Progenitor cell of endocrine pancreas (in vitro differentiated cells): ENCODE data around the gene ABCC6. TPM values are rescaled to one million over a fixed set of nuclear protein-coding genes. Genes with fewer than 3 reads are reported as not detected.
A peak's percentile ranks its signal among the peaks of the same experiment; 100 is the strongest.

Experiments
- DNase-seq: peaks from one replicate; pipeline ENCODE4 v3.0.0; 2021; ENCODE audit warnings: low spot score; ENCODE audit not compliant: unreplicated experiment
- H3K27ac Mint-ChIP-seq: 2 replicates; pipeline ENCODE4 v1.8.0; 2021; ENCODE audit warnings: mild to moderate bottlenecking, moderate library complexity, mixed read lengths
- H3K27me3 Mint-ChIP-seq: 2 replicates; pipeline ENCODE4 v1.8.0; 2021; ENCODE audit warnings: mixed read lengths
- H3K36me3 Mint-ChIP-seq: 2 replicates; pipeline ENCODE4 v1.8.0; 2022; ENCODE audit warnings: mixed read lengths; ENCODE audit not compliant: insufficient read depth
- H3K4me1 Mint-ChIP-seq: 2 replicates; pipeline ENCODE4 v1.8.0; 2021; ENCODE audit warnings: low read depth, mixed read lengths
- H3K4me3 Mint-ChIP-seq: 2 replicates; pipeline ENCODE4 v1.8.0; 2021; ENCODE audit warnings: low read depth, mild to moderate bottlenecking, moderate library complexity, mixed read lengths
- H3K9me3 Mint-ChIP-seq: 2 replicates; pipeline ENCODE4 v1.8.0; 2021; ENCODE audit warnings: low read depth, mixed read lengths
- total RNA-seq: library from RNA; stranded (reverse); gene quantifications from 2 replicates; pipeline ENCODE4 v1.2.1, GENCODE V29; 2021
- TF ChIP-seq, protein P1 (sequence below): fragments of 200-600 bp; sonication (generic); IDR thresholded peaks from one replicate; pipeline ENCODE4 v1.5.0; 2021; ENCODE audit warnings: antibody characterized with exemption, mild to moderate bottlenecking; ENCODE audit not compliant: unreplicated experiment

The ABCC6 gene
- total RNA-seq, 1 donor from 2014 or later = 9.8 TPM

DNA sequence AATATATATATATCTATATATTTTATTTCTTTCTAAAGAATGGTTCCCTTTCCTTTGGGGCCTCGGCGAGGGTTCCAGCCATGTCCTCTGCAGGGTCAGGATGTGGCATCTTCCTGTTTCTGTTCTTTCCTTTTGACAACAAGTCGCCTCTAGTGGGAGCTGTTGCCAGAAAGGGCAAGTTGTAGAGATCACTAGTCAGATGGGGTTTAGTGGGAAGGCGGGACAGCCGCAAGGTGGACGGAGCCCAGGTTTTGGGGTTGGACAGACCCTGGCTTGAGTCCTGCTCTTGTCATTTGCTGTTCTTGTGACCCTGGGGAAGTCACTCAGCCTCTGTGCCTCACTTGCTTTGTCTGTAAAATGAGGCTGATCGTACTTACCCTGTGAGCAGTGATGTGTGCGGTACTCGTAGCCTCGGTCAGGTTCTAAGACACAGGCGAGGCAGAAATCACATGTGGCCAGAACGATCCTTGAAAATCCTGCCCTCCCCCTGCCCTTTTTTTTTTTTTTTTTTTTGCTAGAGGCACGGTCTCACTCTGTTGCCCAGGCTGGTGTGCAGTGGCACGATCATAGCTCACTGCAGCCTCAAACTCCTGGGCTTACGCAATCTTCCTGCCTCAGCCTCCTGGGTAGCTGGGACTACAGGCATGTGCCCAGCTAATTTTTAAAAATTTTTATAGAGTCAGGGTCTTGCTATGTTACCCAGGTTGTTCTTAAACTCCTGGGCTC, 80.1 kb downstream of the ABCC6 start:
- Mint-ChIP-seq H3K36me3 (peaks cover 14% of the 10 kb centered on the region), H3K4me3 (no peak overlapping the region), H3K9me3 (no peaks in the 10 kb centered on the region), H3K27me3 (no peaks in the 10 kb centered on the region), H3K27ac (peak overlapping the region; percentile 24), H3K4me1 (no peaks in the 10 kb centered on the region)
- no peak for DNase-seq
- TF ChIP-seq, protein P1, sequence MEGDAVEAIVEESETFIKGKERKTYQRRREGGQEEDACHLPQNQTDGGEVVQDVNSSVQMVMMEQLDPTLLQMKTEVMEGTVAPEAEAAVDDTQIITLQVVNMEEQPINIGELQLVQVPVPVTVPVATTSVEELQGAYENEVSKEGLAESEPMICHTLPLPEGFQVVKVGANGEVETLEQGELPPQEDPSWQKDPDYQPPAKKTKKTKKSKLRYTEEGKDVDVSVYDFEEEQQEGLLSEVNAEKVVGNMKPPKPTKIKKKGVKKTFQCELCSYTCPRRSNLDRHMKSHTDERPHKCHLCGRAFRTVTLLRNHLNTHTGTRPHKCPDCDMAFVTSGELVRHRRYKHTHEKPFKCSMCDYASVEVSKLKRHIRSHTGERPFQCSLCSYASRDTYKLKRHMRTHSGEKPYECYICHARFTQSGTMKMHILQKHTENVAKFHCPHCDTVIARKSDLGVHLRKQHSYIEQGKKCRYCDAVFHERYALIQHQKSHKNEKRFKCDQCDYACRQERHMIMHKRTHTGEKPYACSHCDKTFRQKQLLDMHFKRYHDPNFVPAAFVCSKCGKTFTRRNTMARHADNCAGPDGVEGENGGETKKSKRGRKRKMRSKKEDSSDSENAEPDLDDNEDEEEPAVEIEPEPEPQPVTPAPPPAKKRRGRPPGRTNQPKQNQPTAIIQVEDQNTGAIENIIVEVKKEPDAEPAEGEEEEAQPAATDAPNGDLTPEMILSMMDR = peak; percentile 31

DNA sequence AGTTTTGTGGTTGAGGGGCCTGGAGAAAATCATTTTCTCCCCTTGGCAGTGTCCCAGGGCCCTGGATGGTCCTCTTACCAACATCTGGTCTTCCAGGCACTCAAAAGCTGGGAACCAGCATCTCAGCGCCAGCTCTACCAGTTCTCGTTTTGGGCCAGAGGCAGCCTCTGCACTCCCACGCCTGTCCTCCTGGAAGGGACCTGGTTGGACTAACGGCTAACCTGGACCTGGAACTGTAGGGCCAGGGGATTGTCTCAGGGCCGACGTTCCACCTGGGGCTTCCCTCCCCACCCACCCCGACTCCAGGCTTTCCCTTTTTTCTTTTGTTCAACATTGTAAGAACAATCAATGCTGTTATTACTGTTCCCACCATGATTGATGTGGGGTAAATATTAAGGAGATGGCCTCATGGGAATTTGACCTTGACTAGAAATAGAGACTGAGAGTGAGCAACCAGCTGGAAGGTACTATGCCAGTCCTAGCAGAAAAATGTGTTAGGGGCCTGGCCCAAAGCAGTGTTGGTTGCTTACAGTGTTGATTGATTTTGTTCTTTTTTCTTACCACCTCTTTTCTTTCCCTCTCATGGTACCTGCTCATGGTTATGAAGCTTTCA, 81.4 kb downstream of the ABCC6 start:
- TF ChIP-seq, protein P1 = no peak
- Mint-ChIP-seq H3K9me3 (no peaks in the 10 kb centered on the region), H3K36me3 (peaks cover 14% of the 10 kb centered on the region), H3K4me1 (no peaks in the 10 kb centered on the region), H3K27ac (peak overlapping the region; percentile 24), H3K4me3 (no peak overlapping the region), H3K27me3 (no peaks in the 10 kb centered on the region)
- DNase-seq = no peak

DNA sequence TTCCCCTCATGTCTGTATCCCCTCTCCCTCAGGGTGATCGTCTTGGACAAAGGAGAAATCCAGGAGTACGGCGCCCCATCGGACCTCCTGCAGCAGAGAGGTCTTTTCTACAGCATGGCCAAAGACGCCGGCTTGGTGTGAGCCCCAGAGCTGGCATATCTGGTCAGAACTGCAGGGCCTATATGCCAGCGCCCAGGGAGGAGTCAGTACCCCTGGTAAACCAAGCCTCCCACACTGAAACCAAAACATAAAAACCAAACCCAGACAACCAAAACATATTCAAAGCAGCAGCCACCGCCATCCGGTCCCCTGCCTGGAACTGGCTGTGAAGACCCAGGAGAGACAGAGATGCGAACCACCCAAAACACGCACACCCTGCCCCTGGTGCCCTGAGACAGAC, 82.2 kb downstream of the ABCC6 start:
- Mint-ChIP-seq H3K36me3 (peaks cover 14% of the 10 kb centered on the region), H3K4me3 (no peak overlapping the region), H3K9me3 (no peaks in the 10 kb centered on the region), H3K27me3 (no peaks in the 10 kb centered on the region), H3K27ac (no peak overlapping the region), H3K4me1 (no peaks in the 10 kb centered on the region)
- DNase-seq = no peak
- TF ChIP-seq, protein P1 = no peak

DNA sequence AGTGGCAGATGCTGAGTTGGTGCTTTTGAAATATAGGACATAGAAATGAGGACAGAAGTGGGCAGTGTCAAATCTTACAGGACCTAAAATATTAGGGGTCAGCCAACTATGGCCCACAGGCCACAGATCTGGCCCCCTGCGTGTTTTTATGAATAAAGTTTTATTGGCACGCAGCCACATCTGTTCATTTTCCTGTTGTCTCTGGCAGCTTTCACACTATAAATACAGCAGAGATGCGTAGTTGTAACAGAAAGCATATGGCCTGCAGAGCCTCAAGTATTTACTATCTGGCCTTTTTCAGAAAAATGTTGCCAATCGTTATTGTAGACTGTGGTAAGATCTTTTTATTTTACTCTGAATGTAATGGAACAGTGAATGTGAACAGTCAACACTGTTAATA, 82.8 kb downstream of the ABCC6 start:
- Mint-ChIP-seq H3K27ac (no peak overlapping the region), H3K27me3 (no peaks in the 10 kb centered on the region), H3K9me3 (no peaks in the 10 kb centered on the region), H3K4me1 (no peaks in the 10 kb centered on the region), H3K36me3 (peaks cover 14% of the 10 kb centered on the region), H3K4me3 (no peak overlapping the region)
- TF ChIP-seq, protein P1 = no peak
- DNase-seq = no peak

DNA sequence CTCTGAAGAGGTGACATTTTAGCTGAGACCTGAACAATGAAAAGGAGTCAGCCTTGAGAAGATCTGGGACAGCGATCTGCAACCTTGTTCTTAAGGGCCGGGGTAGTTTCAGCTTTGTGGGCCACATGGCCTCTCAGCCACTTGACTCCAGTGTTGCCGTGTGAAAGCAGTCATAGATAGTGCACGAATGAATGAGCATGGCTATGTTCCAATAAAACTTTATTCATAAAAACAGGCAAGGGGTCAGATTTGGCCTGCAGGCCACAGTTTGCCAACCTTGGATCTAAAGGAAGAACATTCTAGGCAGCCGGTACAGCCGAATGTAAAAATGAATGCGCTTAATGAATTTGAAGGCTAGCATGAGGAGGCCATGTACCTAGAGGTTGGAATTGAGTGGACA, 83.5 kb downstream of the ABCC6 start:
- H3K27me3 Mint-ChIP-seq = no peaks in the 10 kb centered on the region
- peak overlapping the region; percentile 31 for H3K27ac Mint-ChIP-seq
- no peak for DNase-seq
- H3K36me3 Mint-ChIP-seq = peaks cover 19% of the 10 kb centered on the region
- H3K9me3 Mint-ChIP-seq = no peaks in the 10 kb centered on the region
- no peaks in the 10 kb centered on the region for H3K4me1 Mint-ChIP-seq
- no peak overlapping the region for H3K4me3 Mint-ChIP-seq
- TF ChIP-seq, protein P1 = no peak
